RWPE1 (cell line): ENCODE data around the gene AHCYL2.

Experiments used
- CTCF ChIA-PET: fragments of 350-600 bp; sonication (Branson Sonifier 250); formaldehyde crosslinking; extraction: SDS; loops from one replicate; lab custom pipeline; 2021; lab: Yijun Ruan, JAX
- POLR2A ChIA-PET: fragments of 400-600 bp; formaldehyde crosslinking; extraction: SDS; loops from one replicate; lab custom pipeline; 2020; ENCODE audit warnings: antibody characterized with exemption; ENCODE audit not compliant: low non-redundant PET; lab: Yijun Ruan, JAX
- DNase-seq: peaks from one replicate; pipeline ENCODE4 v3.0.0; 2012; ENCODE audit warnings: low spot score
- H3K27ac ChIP-seq: fragments of 450-650 bp; 2 replicates; pipeline ENCODE4 v1.5.1; 2017
- TF ChIP-seq, protein P1 (sequence below): fragments of 450-650 bp; conservative IDR thresholded peaks from 2 replicates; pipeline ENCODE4 v1.5.1; 2017; ENCODE audit warnings: low read depth, mild to moderate bottlenecking

Gene AHCYL2

DNA sequence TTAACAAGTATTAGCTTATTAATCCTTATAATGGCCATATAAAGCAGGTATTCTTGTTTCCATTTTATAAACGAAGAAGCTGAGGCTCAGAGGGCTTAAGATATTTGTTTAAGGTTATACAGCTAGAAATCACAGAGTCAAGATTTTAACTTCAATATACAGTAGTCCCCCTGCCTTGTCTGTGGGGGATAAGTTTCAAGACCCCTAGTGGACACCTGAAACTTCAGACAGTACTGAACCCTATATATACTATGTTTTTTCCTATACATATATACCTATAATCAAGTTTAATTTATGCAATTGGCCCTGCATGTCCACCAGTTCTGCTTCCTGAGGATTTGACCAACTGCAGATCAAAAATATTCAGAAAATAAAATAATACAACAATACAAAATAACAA lies 165.0 kb downstream of the AHCYL2 start:
- H3K27ac ChIP-seq = no peak overlapping the region
- no peak for DNase-seq
- ChIA-PET POLR2A (no interaction called here), CTCF (no interaction called here)
- TF ChIP-seq, protein P1, sequence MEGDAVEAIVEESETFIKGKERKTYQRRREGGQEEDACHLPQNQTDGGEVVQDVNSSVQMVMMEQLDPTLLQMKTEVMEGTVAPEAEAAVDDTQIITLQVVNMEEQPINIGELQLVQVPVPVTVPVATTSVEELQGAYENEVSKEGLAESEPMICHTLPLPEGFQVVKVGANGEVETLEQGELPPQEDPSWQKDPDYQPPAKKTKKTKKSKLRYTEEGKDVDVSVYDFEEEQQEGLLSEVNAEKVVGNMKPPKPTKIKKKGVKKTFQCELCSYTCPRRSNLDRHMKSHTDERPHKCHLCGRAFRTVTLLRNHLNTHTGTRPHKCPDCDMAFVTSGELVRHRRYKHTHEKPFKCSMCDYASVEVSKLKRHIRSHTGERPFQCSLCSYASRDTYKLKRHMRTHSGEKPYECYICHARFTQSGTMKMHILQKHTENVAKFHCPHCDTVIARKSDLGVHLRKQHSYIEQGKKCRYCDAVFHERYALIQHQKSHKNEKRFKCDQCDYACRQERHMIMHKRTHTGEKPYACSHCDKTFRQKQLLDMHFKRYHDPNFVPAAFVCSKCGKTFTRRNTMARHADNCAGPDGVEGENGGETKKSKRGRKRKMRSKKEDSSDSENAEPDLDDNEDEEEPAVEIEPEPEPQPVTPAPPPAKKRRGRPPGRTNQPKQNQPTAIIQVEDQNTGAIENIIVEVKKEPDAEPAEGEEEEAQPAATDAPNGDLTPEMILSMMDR = no peak

DNA sequence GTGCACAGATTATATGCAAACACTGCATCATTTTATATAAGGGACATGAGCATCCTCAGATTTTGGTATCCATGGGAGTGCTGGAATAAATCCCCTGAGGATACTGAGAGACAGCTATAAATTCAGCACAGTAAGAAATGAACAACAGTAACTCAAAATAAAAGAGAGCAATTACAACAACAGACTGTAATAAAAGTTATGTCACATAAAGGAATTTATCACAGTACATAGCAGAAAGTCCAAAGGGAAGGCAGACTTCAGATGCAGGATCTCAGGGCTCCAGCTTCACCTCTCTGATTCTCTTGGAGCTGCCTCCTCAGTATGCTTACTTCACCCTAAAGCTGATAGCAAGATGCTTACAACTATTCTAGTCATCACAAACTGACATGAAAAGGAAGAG lies 165.5 kb downstream of the AHCYL2 start:
- CTCF ChIA-PET = no interaction called here
- H3K27ac ChIP-seq = no peak overlapping the region
- TF ChIP-seq, protein P1 = no peak
- POLR2A ChIA-PET = no interaction called here
- no peak for DNase-seq

GRCh38 chr7:129391546-129392171 lies 166.8 kb downstream of the AHCYL2 start:
- DNase-seq = no peak
- H3K27ac ChIP-seq = no peak overlapping the region
- ChIA-PET POLR2A (no interaction called here), CTCF (no interaction called here)
- TF ChIP-seq, protein P1 = no peak

GRCh38 chr7:129393255-129393654 lies 168.4 kb downstream of the AHCYL2 start:
- TF ChIP-seq, protein P1 = no peak
- no peak for DNase-seq
- no peak overlapping the region for H3K27ac ChIP-seq
- ChIA-PET POLR2A (no interaction called here), CTCF (interaction anchor here (0.5 kb wide), 1 partner anchor 12 kb away, joined by 4 read pairs; no protein-coding TSS in a partner anchor)

GRCh38 chr7:129394101-129394500 lies 169.3 kb downstream of the AHCYL2 start:
- no peak overlapping the region for H3K27ac ChIP-seq
- ChIA-PET CTCF (no interaction called here), POLR2A (no interaction called here)
- DNase-seq = no peak
- TF ChIP-seq, protein P1 = no peak

DNA sequence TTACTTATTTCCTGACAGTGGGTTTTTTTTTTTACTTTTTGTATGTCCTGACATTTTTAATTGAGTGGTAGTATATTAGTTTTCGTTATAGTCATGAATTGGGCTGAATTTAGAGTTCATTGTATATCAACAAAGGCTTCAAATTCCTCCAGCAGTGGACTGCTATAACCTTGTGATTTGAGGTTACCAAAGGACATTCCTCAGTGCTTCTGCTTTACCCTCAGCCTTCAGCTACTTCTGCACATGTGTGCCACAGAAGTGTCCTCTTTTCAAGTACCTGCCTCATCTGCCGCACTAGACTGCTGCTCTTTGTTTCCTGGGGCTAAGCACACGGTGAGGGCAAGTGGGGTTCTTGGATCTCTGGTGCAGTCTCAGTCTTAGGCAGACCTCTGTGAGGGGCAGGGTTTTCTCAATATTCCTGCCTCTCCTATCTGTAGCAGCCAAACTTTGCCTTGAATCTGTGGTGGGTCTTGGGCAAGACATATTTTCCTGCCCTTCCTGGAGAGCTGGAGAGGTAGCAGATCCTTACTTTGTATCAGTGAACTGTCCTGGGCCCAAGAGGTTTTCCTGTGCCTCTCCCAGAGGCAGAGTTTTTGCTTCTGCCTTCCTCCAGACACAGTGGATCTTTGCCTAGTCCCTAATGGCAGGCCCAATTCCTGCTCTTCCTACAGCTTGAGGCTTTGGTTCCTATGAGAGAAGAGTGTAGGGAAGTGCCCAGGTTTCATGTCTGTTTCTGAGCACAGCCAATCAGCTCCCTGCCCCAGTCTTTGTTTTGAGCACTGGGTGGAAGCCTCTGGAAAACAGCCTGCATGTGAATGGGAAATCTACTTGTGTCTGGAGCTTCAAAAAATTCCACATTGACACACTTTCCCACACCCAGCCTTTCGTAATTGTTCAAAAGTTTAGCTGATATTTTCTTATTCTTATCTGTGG lies 170.4 kb downstream of the AHCYL2 start:
- TF ChIP-seq, protein P1 = no peak
- POLR2A ChIA-PET = no interaction called here
- DNase-seq = no peak
- CTCF ChIA-PET = no interaction called here
- H3K27ac ChIP-seq = no peak overlapping the region
